Endothelial cell of umbilical vein (primary cell): ENCODE measurements around the gene UST.

Source experiments
- CTCF ChIP-seq, 2 donors: IDR thresholded peaks; 1 replicate in 1 of 2; 2 replicates in 1 of 2; pipeline ENCODE4 v1.5.1; 2011; ENCODE audit warnings: low read length in 2 of 2, mild to moderate bottlenecking in 2 of 2, moderate library complexity in 2 of 2, control low read depth in 1 of 2, inconsistent platforms in 1 of 2, low read depth in 1 of 2; ENCODE audit not compliant: insufficient read depth in 1 of 2; ENCODE audit errors: extremely low read depth in 1 of 2
- EZH2 ChIP-seq: IDR thresholded peaks from 2 replicates; pipeline ENCODE4 v1.6.1; 2012; ENCODE audit warnings: borderline replicate concordance, low read depth, mild to moderate bottlenecking, moderate library complexity, low read length, inconsistent platforms; ENCODE audit not compliant: severe bottlenecking
- GATA2 ChIP-seq: IDR thresholded peaks from 2 replicates; pipeline ENCODE4 v1.7.0; 2011; ENCODE audit warnings: low read depth, mild to moderate bottlenecking, moderate library complexity, mixed read lengths, low read length; ENCODE audit not compliant: insufficient read length, insufficient read depth
- JUN ChIP-seq: IDR thresholded peaks from 2 replicates; pipeline ENCODE4 v1.6.1; 2011; ENCODE audit warnings: borderline replicate concordance, low read depth; ENCODE audit not compliant: insufficient read length, insufficient read depth
- MAX ChIP-seq: IDR thresholded peaks from 2 replicates; pipeline ENCODE4 v1.6.1; 2011; ENCODE audit not compliant: insufficient read depth, insufficient read length
- MYC ChIP-seq: IDR thresholded peaks from one replicate; pipeline ENCODE4 v1.6.1; 2011; ENCODE audit warnings: mild to moderate bottlenecking, low read depth, low read length
- POLR2A ChIP-seq: IDR thresholded peaks from 2 replicates; pipeline ENCODE4 v1.6.1; 2012; ENCODE audit warnings: low read depth, mild to moderate bottlenecking, control low read depth, low read length
- POLR2AphosphoS5 ChIP-seq: IDR thresholded peaks from 2 replicates; pipeline ENCODE4 v1.6.1; 2012; ENCODE audit warnings: low read depth, mild to moderate bottlenecking, control low read depth, low read length, moderate library complexity; ENCODE audit not compliant: insufficient read depth

GRCh38 chr6:149004664-149005063 is 257.8 kb downstream of the UST start:
- TF ChIP-seq CTCF (IDR thresholded peaks at IDR 0.05; ENCODE audit: extremely low read depth in 1 of 2, insufficient read depth in 1 of 2, low read depth in 1 of 2, low read length in 2 of 2) (no peak), EZH2 (no peak), POLR2A (no peak), MAX (no peak), MYC (no peak), POLR2AphosphoS5 (no peak), JUN (no peak), GATA2 (no peak)
